NB4 (cell line): ENCODE data around the gene NPPA.

Experiments used
- TF ChIP-seq, protein P1 (sequence below): IDR thresholded peaks from 2 replicates; pipeline ENCODE4 v1.6.1; 2011; ENCODE audit warnings: low read depth, low read length
- TF ChIP-seq, protein P2 (sequence below): IDR thresholded peaks from one replicate; pipeline ENCODE4 v1.5.1; 2012; ENCODE audit warnings: low read depth, low read length

DNA sequence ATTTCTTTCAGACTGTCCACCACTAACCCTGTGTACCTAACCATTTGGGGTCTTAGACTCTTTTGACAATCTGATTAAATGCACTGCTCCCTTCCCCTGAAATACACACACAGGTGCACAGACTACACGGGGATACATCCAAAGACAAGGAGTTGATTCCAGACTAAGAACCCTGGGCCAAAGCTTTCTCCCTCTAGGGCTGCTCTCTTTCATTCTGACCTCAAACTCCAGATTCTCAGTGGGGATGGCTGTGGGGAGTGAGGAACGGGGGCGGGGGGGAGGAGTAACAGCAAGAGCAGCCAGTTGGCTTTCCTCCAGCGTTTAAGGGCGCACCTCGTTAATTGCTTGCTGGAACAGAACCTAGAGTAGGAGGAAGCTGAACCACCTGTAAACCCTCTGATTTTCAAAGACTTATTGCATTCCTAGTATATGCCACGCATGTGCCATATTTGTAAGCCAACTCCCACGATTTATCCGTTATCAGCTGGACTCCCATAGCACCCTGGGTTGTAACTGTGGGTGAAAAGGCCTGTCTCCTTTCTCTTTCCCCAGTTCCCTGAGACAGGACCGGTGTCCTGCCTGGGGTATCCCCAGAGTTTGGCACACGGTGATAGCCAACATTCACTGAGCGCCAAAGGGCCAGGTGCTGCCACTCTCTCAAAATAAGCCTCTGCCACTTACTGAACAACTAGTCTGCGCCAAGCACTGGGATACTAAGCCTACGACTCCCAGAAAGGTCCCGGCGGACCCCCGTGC is 42.7 kb downstream of the NPPA start:
- TF ChIP-seq, protein P1, sequence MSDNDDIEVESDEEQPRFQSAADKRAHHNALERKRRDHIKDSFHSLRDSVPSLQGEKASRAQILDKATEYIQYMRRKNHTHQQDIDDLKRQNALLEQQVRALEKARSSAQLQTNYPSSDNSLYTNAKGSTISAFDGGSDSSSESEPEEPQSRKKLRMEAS: no peak
- TF ChIP-seq, protein P2, sequence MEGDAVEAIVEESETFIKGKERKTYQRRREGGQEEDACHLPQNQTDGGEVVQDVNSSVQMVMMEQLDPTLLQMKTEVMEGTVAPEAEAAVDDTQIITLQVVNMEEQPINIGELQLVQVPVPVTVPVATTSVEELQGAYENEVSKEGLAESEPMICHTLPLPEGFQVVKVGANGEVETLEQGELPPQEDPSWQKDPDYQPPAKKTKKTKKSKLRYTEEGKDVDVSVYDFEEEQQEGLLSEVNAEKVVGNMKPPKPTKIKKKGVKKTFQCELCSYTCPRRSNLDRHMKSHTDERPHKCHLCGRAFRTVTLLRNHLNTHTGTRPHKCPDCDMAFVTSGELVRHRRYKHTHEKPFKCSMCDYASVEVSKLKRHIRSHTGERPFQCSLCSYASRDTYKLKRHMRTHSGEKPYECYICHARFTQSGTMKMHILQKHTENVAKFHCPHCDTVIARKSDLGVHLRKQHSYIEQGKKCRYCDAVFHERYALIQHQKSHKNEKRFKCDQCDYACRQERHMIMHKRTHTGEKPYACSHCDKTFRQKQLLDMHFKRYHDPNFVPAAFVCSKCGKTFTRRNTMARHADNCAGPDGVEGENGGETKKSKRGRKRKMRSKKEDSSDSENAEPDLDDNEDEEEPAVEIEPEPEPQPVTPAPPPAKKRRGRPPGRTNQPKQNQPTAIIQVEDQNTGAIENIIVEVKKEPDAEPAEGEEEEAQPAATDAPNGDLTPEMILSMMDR: no peak
